Iris pigment epithelial cell (primary cell): ENCODE data around the gene WWTR1.

Experiments
- DNase-seq: peaks from one replicate; pipeline ENCODE4 v3.0.0-alpha.2; 2011; ENCODE audit warnings: low read depth

The WWTR1 gene

GRCh38 chr3:149470381-149470780, 187.4 kb downstream of the WWTR1 start:
- DNase-seq, result no peak

- no peak for DNase-seq
Observed at GRCh38 chr3:149468504-149469212, 189.2 kb downstream of the WWTR1 start.
